ENCODE results near the gene BICC1. TPM values are rescaled to one million over a fixed set of nuclear protein-coding genes. Genes with fewer than 3 reads are reported as not detected.

BICC1 gene
- total and polyA plus RNA-seq, 10 donors: 0.86 to 5.4 (median 3.5) TPM

- H3K4me3 ChIP-seq: no peak overlapping the region
- TF ChIP-seq, protein P1, sequence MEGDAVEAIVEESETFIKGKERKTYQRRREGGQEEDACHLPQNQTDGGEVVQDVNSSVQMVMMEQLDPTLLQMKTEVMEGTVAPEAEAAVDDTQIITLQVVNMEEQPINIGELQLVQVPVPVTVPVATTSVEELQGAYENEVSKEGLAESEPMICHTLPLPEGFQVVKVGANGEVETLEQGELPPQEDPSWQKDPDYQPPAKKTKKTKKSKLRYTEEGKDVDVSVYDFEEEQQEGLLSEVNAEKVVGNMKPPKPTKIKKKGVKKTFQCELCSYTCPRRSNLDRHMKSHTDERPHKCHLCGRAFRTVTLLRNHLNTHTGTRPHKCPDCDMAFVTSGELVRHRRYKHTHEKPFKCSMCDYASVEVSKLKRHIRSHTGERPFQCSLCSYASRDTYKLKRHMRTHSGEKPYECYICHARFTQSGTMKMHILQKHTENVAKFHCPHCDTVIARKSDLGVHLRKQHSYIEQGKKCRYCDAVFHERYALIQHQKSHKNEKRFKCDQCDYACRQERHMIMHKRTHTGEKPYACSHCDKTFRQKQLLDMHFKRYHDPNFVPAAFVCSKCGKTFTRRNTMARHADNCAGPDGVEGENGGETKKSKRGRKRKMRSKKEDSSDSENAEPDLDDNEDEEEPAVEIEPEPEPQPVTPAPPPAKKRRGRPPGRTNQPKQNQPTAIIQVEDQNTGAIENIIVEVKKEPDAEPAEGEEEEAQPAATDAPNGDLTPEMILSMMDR (IDR thresholded peaks at IDR 0.05 in 8 of 11, conservative IDR thresholded peaks at IDR 0.05 in 3 of 11): no peak
- TF ChIP-seq POLR2A (IDR thresholded peaks at IDR 0.05): no peak
- no peak overlapping the region for H3K27ac ChIP-seq
- H3K4me1 ChIP-seq: no peaks in the 10 kb centered on the region
- intact Hi-C loops (cut with DNase I; ENCODE audit: low total_unique reads): no loop called here
- no peaks in the 10 kb centered on the region for H3K9me3 ChIP-seq
- no peaks in the 10 kb centered on the region for H3K27me3 ChIP-seq (replicated peaks in 1 of 7)
- no peaks in the 10 kb centered on the region for H3K36me3 ChIP-seq
- WGBS, 5 donors: 67 to 81% (median 77%) methylated on average over 2 of the region's 2 CpGs
- no peak for DNase-seq
Measured at GRCh38 chr10:58467931-58468635, 44.6 kb upstream of the BICC1 start.

DNA sequence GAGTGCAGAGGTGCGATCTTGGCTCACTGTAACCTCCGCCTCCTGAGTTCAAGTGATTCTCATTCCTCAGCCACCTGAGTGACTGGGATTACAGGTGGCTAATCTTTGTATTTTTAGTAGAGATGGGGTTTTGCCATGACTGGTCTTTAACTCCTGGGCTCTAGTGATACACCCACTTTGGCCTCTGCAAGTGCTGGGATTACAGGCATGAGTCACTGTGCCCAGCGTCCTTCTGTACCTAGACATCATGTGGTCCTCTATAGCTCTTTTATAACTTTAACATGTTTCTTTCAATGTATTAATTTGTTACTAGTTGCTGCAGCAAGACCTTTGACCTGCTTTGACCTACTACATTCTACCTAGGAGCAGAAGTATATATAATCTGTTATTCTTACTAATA, 38.7 kb upstream of the BICC1 start:
- Histone ChIP-seq H3K27ac (no peak overlapping the region), H3K27me3 (replicated peaks in 1 of 7) (peaks cover 0 to 3% (median 0%) of the 10 kb centered on the region in 7 donors), H3K36me3 (no peaks in the 10 kb centered on the region), H3K9me3 (no peaks in the 10 kb centered on the region), H3K4me1 (no peaks in the 10 kb centered on the region), H3K4me3 (no peak overlapping the region)
- no peak for DNase-seq
- TF ChIP-seq POLR2AphosphoS5 (IDR thresholded peaks at IDR 0.05): no peak
- intact Hi-C loops (cut with DNase I; ENCODE audit: low total_unique reads): no loop called here
- WGBS, 5 donors: 85 to 99% (median 87%) methylated on average over 3 of the region's 3 CpGs

DNA sequence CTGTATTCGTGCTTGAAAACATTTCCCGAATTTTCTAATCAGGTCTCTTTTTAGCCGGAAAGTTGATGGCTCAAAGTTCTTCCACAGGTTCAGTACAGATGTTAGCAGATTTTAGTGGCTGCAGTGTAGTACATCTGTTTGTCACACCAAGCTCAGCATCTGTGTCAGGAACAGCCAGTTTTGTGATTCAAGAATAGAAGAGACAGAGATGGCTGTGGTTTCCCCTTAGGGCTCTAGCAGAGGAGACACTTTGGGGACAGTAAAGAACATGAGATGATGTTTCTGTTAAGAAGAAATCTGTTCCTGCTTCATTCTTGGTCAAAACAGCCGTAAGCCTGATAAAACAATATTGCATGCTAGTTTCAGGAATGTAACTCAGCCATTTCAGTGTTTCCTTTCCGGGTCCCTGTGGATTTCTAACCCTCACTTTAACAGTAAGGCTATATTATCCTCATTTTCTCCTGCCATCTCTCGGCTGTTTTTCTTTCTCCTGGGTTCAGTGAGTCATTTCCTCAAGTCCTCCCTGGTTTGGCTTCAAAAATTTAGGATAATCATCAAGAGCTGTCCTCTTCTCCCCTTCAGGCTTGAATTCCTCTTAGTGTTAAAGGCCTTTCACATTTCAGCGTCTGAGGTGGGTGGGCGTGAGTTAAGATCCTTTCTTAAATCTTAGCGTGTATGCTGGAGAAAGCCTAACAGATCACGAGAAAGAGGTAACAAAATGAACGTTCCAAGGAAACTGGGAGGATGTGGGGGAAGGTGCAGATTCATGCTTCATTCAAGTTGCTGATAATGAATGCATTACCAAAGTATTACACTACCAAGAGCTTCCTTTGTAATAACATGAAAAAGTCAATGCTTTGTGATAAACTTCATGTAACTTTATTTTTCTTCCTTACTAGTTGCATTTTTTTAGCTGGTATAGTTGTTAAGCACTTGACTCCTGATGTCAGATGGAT, 37.1 kb upstream of the BICC1 start:
- DNase-seq: no peak
- H3K9me3 ChIP-seq: no peaks in the 10 kb centered on the region
- H3K4me3 ChIP-seq: no peak overlapping the region
- intact Hi-C loops (cut with DNase I; ENCODE audit: low total_unique reads): no loop called here
- peak overlapping the region in 3 of 8 donors; percentile 6 to 12 (median 9) for H3K27ac ChIP-seq
- H3K27me3 ChIP-seq (replicated peaks in 1 of 7): peaks cover 0 to 3% (median 0%) of the 10 kb centered on the region in 7 donors
- TF ChIP-seq, protein P1 (IDR thresholded peaks at IDR 0.05 in 8 of 11, conservative IDR thresholded peaks at IDR 0.05 in 3 of 11): no peak
- TF ChIP-seq POLR2A (IDR thresholded peaks at IDR 0.05): no peak
- no peak for TF ChIP-seq POLR2AphosphoS5 (IDR thresholded peaks at IDR 0.05)
- H3K36me3 ChIP-seq: no peaks in the 10 kb centered on the region
- 59 to 72% (median 67%) methylated on average over 11 of the region's 11 CpGs for WGBS, 5 donors
- no peaks in the 10 kb centered on the region for H3K4me1 ChIP-seq

- intact Hi-C loops (cut with DNase I; ENCODE audit: low total_unique reads): no loop called here
Measured at GRCh38 chr10:58477122-58477521, 35.5 kb upstream of the BICC1 start.

GRCh38 chr10:58477902-58478301, 34.8 kb upstream of the BICC1 start:
- Histone ChIP-seq H3K27ac (no peak overlapping the region), H3K36me3 (no peaks in the 10 kb centered on the region), H3K4me3 (no peak overlapping the region), H3K27me3 (replicated peaks in 1 of 7) (peaks cover 0 to 3% (median 0%) of the 10 kb centered on the region in 7 donors), H3K9me3 (no peaks in the 10 kb centered on the region), H3K4me1 (no peaks in the 10 kb centered on the region)
- 60 to 85% (median 75%) methylated on average over 2 of the region's 2 CpGs for WGBS, 5 donors
- intact Hi-C loops (cut with DNase I; ENCODE audit: low total_unique reads): no loop called here
- TF ChIP-seq, protein P1 (IDR thresholded peaks at IDR 0.05 in 8 of 11, conservative IDR thresholded peaks at IDR 0.05 in 3 of 11): no peak
- TF ChIP-seq POLR2AphosphoS5 (IDR thresholded peaks at IDR 0.05): no peak
- no peak for TF ChIP-seq POLR2A (IDR thresholded peaks at IDR 0.05)
- no peak for DNase-seq

More at GRCh38 chr10:58477122-58477521, 35.5 kb upstream of the BICC1 start:
- WGBS, 5 donors: 23 to 57% (median 26%) methylated on average over 2 of the region's 2 CpGs
- Histone ChIP-seq H3K27me3 (replicated peaks in 1 of 7) (peaks cover 0 to 3% (median 0%) of the 10 kb centered on the region in 7 donors), H3K4me1 (no peaks in the 10 kb centered on the region), H3K4me3 (no peak overlapping the region), H3K27ac (no peak overlapping the region), H3K9me3 (no peaks in the 10 kb centered on the region), H3K36me3 (no peaks in the 10 kb centered on the region)
- no peak for DNase-seq
- TF ChIP-seq POLR2A (IDR thresholded peaks at IDR 0.05): no peak

Data from spleen (tissue), 11 donors.